ENCODE results near the gene NOD1.
"Not testable (repeated sequence)": the region's sequence is repeated elsewhere in the genome, so short reads cannot be mapped to it uniquely, and the experiment has no call there.

The NOD1 gene

GRCh38 chr7:30478349-30479201, at the start of gene NOD1:
TSS of gene NOD1 (minus strand) at chr7:30478784. CDS start at chr7:30456921, 21,863 bp downstream.
- peak; percentile 57 for DNase-seq (ENCODE audit: low spot score)

- not testable (repeated sequence) for DNase-seq (ENCODE audit: low spot score)
Measured at GRCh38 chr7:30527297-30527696, 48.7 kb upstream of the NOD1 start.

- DNase-seq (ENCODE audit: low spot score), result no peak
Measured at GRCh38 chr7:30526163-30526562, 47.6 kb upstream of the NOD1 start.

GRCh38 chr7:30525429-30525828, 46.8 kb upstream of the NOD1 start:
- DNase-seq (ENCODE audit: low spot score), result no peak

GRCh38 chr7:30524545-30524944, 46.0 kb upstream of the NOD1 start:
- DNase-seq (ENCODE audit: low spot score), result no peak

- no peak for DNase-seq (ENCODE audit: low spot score)
Measured at GRCh38 chr7:30523466-30523865, 44.9 kb upstream of the NOD1 start.

- no peak for DNase-seq (ENCODE audit: low spot score)
Measured at GRCh38 chr7:30522159-30522558, 43.6 kb upstream of the NOD1 start.

GRCh38 chr7:30521532-30521931, 42.9 kb upstream of the NOD1 start:
- DNase-seq (ENCODE audit: low spot score), result no peak

- DNase-seq (ENCODE audit: low spot score), result no peak
Measured at GRCh38 chr7:30519122-30519521, 40.5 kb upstream of the NOD1 start.

GRCh38 chr7:30515761-30516160, 37.2 kb upstream of the NOD1 start:
- no peak for DNase-seq (ENCODE audit: low spot score)

- DNase-seq (ENCODE audit: low spot score), result no peak
Measured at GRCh38 chr7:30514776-30515175, 36.2 kb upstream of the NOD1 start.

GRCh38 chr7:30514177-30514576, 35.6 kb upstream of the NOD1 start:
- no peak for DNase-seq (ENCODE audit: low spot score)

GRCh38 chr7:30513762-30514161, 35.2 kb upstream of the NOD1 start:
- no peak for DNase-seq (ENCODE audit: low spot score)

- no peak for DNase-seq (ENCODE audit: low spot score)
Measured at GRCh38 chr7:30511973-30512662, 33.5 kb upstream of the NOD1 start.

GRCh38 chr7:30511494-30511893, 32.9 kb upstream of the NOD1 start:
- DNase-seq (ENCODE audit: low spot score), result no peak

- DNase-seq (ENCODE audit: low spot score), result peak; percentile 11
Measured at GRCh38 chr7:30510124-30511075, 31.8 kb upstream of the NOD1 start.

GRCh38 chr7:30509171-30509857, 30.7 kb upstream of the NOD1 start:
- DNase-seq (ENCODE audit: low spot score), result not testable (repeated sequence)

GRCh38 chr7:30507346-30507900, 28.8 kb upstream of the NOD1 start:
- not testable (repeated sequence) for DNase-seq (ENCODE audit: low spot score)

GRCh38 chr7:30505174-30505697, 26.7 kb upstream of the NOD1 start:
- DNase-seq (ENCODE audit: low spot score), result no peak

- DNase-seq (ENCODE audit: low spot score), result peak; percentile 99
Measured at GRCh38 chr7:30504301-30505173, 26.0 kb upstream of the NOD1 start, which contains the start of gene GGCT. TSS of gene GGCT (minus strand) at chr7:30504829. CDS start at chr7:30504709, 120 bp downstream.
